Adrenal gland (tissue), 12 donors: ENCODE data around the gene MAD1L1. TPM values are rescaled to one million over a fixed set of nuclear protein-coding genes. Genes with fewer than 3 reads are reported as not detected.

Experiments used
- DNase-seq, 7 donors: peaks; one replicate each; pipeline ENCODE4 v3.0.0-alpha.2; 2019 to 2020
- H3K27ac ChIP-seq, 5 donors: fragments of 200-600 bp; sonication (generic) in 4 of 5; 1 replicate in 3 of 5; 2 replicates in 2 of 5; pipeline versions ENCODE4 v1.5.1 to v1.8.0; 2016 to 2020; ENCODE audit warnings: mild to moderate bottlenecking in 1 of 5
- H3K27me3 ChIP-seq: fragments of 200-600 bp; 2 replicates; pipeline ENCODE4 v1.8.0; 2021
- H3K36me3 ChIP-seq, 2 donors: fragments of 200-600 bp; replicated peaks in 1 of 2; 1 replicate in 1 of 2; 2 replicates in 1 of 2; pipeline versions ENCODE4 v1.5.1 to v1.8.0; 2018 to 2022
- H3K4me1 ChIP-seq, 2 donors: fragments of 200-600 bp; replicated peaks in 1 of 2; 1 replicate in 1 of 2; 2 replicates in 1 of 2; pipeline versions ENCODE4 v1.5.1 to v1.8.0; 2018 to 2021
- H3K4me3 ChIP-seq, 4 donors: fragments of 200-600 bp; sonication (generic) in 3 of 4; one replicate each; pipeline ENCODE4 v1.5.1; 2016 to 2018
- H3K9me3 ChIP-seq, 3 donors: fragments of 200-600 bp; sonication (generic) in 1 of 3; replicated peaks in 1 of 3; 1 replicate in 2 of 3; 2 replicates in 1 of 3; pipeline versions ENCODE4 v1.5.1 to v1.8.0; 2016 to 2021
- POLR2A ChIP-seq, 2 donors: fragments of 450-650 bp; IDR thresholded peaks; one replicate each; pipeline ENCODE4 v1.6.1; 2017; ENCODE audit warnings: antibody characterized with exemption in 2 of 2, mild to moderate bottlenecking in 2 of 2, moderate library complexity in 1 of 2
- WGBS, 4 donors: extraction: QIAGEN DNeasy Blood & Tissue Kit in 2 of 4; methylation state at CpG; one replicate each; pipeline versions ENCODE4 v1.1.5 to v1.1.7; 2013 to 2017; 5-methylcytosine and 5-hydroxymethylcytosine counted together
- intact Hi-C, 2 donors: fragments of 100-400 bp; cut with DNase I; formaldehyde crosslinking; loops; one replicate each; pipeline versions ENCODE4 v1.14.1 to v1.15.0; 2022 to 2023
- polyA plus RNA-seq, 3 donors: library from polyadenylated mRNA; stranded (reverse); fragments of 200-250 nt in 2 of 3; fragments of 350-450 nt in 1 of 3; fragmentation: Illumina TruSeq in 1 of 3; extraction: RNeasy Lipid Tissue Mini Kit (QIAGEN cat#74804) in 1 of 3; gene quantifications; one replicate each; pipeline ENCODE4 v1.2.3, GENCODE V29; 2013 to 2014
- total RNA-seq, 9 donors: library from RNA; depleted of rRNA in 4 of 9; stranded (reverse); fragments of >200 nt in 4 of 9; fragments of 120-200 nt in 1 of 9; fragmentation: NEBNext Ultra II Directional in 1 of 9; extraction: Animal tissue kit (Norgen Biotek cat#: 25700) in 1 of 9; gene quantifications; one replicate each; pipeline versions ENCODE4 v1.1.0 to v1.2.4, GENCODE V29; 2013 to 2023
- TF ChIP-seq, protein P1 (sequence below), 6 experiments: fragments of 450-650 bp in 4 of 6; fragments of 200-600 bp in 2 of 6; sonication (generic) in 1 of 6; IDR thresholded peaks; 1 replicate in 5 of 6; 2 replicates in 1 of 6; pipeline versions ENCODE4 v1.5.1 to v1.8.0; 2016 to 2021; ENCODE audit warnings: antibody characterized with exemption in 6 of 6, mild to moderate bottlenecking in 2 of 6, moderate library complexity in 1 of 6
- donor health status: healthy with polysubstance abuse.
- donor health status: Bipolar disorder and iron deficiency.
- donor health status: DM: yes; HTN: yes; CAD: no.
- donor health status: DM: no; HTN: no; CAD: no.
- donor health status: DM: no; HTN: no; CAD: no.
- donor health status: DM: yes; HTN: yes; CAD: no.

MAD1L1 gene
- total and polyA plus RNA-seq, 12 donors = 6.7 to 87.7 (median 28.9) TPM

DNA sequence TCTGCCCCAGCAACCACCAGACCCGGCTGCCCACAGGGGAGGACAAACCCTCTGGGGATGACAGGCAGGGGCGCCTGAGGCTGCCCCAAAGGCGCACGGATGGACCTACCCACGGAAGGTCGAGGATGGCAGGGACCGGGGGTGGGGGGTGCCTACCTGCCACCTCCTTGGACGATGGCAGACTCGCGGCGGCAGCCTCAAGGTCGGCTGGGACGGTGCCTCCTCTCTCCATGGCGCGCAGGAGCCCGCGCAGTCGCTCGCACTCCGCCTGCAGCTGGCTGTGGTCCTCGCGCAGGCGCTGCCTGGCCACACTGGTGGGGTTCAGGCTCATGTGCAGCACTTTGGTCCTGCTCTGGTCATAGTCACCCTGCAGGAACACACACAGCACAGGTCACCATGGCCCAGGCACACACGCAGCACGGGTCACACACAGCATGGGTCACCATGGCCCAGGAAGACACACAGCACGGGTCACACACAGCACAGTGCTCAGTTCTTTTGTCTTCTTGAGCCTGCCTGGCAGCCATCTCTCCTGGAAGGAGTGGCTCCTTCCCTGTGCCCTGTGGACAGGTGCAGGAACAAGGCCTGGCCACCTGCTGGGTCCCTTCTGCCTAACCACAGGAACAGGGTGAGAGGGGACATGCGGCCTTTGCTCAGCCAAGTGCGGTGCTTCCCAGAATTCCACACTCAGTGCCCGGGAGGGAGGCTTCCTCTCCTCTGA, 296.1 kb downstream of the MAD1L1 start:
- intact Hi-C loops = no loop called here
- Histone ChIP-seq H3K4me1 (peaks cover 0 to 6% of the 10 kb centered on the region in 2 donors), H3K36me3 (no peaks in the 10 kb centered on the region), H3K27me3 (no peaks in the 10 kb centered on the region), H3K9me3 (no peaks in the 10 kb centered on the region), H3K4me3 (no peak overlapping the region), H3K27ac (no peak overlapping the region)
- 78 to 90% (median 86%) methylated on average over 10 to 29 of the region's 29 CpGs for WGBS, 4 donors
- no peak for DNase-seq
- no peak for TF ChIP-seq POLR2A (IDR thresholded peaks at IDR 0.05)
- TF ChIP-seq, protein P1, sequence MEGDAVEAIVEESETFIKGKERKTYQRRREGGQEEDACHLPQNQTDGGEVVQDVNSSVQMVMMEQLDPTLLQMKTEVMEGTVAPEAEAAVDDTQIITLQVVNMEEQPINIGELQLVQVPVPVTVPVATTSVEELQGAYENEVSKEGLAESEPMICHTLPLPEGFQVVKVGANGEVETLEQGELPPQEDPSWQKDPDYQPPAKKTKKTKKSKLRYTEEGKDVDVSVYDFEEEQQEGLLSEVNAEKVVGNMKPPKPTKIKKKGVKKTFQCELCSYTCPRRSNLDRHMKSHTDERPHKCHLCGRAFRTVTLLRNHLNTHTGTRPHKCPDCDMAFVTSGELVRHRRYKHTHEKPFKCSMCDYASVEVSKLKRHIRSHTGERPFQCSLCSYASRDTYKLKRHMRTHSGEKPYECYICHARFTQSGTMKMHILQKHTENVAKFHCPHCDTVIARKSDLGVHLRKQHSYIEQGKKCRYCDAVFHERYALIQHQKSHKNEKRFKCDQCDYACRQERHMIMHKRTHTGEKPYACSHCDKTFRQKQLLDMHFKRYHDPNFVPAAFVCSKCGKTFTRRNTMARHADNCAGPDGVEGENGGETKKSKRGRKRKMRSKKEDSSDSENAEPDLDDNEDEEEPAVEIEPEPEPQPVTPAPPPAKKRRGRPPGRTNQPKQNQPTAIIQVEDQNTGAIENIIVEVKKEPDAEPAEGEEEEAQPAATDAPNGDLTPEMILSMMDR (IDR thresholded peaks at IDR 0.05) = no peak

DNA sequence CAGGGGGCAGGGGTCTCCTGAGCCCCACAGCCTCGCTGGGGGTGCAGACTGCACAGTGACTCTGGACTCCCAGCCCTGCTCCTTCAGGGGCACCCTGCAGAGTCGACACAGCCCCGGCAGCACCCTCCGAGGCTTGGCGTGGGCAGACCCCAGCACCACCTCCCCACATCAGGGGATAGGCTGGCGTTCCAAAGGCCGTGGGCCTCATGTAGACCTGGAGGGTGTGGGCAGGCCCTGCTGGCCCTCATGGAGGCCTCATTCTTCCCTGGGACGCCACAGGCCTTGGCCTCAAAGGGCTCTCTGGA, 296.8 kb downstream of the MAD1L1 start:
- H3K9me3 ChIP-seq = no peaks in the 10 kb centered on the region
- TF ChIP-seq POLR2A (IDR thresholded peaks at IDR 0.05) = no peak
- TF ChIP-seq, protein P1 (IDR thresholded peaks at IDR 0.05) = no peak
- intact Hi-C loops = no loop called here
- WGBS, 4 donors = 96 to 100% (median 96%) methylated on average over 1 to 8 of the region's 8 CpGs; no CpG with 5 or more reads in 1 of the 4 donors
- no peaks in the 10 kb centered on the region for H3K27me3 ChIP-seq
- no peak overlapping the region for H3K4me3 ChIP-seq
- H3K36me3 ChIP-seq = no peaks in the 10 kb centered on the region
- peaks cover 0 to 6% of the 10 kb centered on the region in 2 donors for H3K4me1 ChIP-seq
- no peak for DNase-seq
- H3K27ac ChIP-seq = no peak overlapping the region

DNA sequence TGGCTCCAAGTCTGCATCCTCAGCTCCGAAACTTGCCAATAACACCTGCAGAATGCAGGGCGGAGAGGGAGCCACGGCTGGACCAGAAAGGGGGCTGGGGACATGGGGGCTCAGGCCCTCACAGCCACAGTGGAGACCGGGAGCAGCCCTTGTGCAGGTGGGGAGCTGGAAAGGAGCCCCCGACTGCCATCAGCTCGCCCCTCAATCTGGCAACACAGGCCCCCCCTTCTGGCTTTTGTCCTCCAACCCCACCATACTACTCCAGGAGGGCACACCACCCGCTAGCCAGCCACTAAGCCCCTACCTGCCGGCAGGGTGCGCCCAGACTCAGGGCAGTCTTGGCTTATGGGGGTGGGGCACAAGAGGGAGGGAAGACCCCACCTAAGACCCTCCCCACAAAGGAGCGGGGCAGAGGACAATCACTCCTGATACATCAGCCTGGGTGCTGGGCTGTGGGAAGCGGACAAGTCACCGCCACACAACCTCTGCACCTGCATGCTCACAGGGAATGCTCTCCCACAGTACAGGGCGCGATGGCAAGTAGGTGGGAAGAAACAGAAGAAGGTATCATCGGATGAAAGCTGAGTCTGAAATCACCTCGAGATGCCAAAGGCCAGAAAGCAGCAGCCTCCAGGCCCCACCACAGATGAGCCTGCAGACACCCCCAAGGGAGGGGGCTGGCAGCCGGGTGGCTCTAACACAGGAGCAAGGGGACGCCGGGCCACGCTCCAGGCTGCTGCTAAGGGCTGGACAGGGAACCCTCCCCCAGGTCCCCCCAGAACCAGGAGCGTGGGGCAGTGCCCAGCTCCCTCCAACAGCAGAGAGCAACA, 297.4 kb downstream of the MAD1L1 start:
- Histone ChIP-seq H3K27me3 (no peaks in the 10 kb centered on the region), H3K9me3 (no peaks in the 10 kb centered on the region), H3K4me3 (no peak overlapping the region), H3K27ac (no peak overlapping the region), H3K36me3 (no peaks in the 10 kb centered on the region), H3K4me1 (peaks cover 0 to 6% of the 10 kb centered on the region in 2 donors)
- TF ChIP-seq POLR2A (IDR thresholded peaks at IDR 0.05) = no peak
- TF ChIP-seq, protein P1 (IDR thresholded peaks at IDR 0.05) = no peak
- no peak for DNase-seq
- intact Hi-C loops = no loop called here
- 94 to 99% (median 97%) methylated on average over 14 to 21 of the region's 21 CpGs for WGBS, 4 donors

DNA sequence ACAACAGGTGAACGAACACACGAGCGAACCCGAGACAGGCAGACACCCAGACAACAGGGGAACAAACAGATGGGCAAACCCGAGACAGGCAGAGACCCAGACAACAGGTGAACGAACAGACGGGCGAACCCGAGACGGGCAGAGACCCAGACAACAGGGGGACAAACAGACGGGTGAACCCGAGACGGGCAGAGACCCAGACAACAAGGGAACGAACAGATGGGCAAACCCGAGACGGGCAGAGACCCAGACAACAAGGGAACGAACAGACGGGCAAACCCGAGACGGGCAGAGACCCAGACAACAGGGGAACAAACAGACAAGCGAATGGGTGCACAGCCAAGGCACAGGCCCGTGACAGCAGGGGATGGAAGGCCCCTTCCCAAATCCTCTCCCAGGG, 298.0 kb downstream of the MAD1L1 start:
- intact Hi-C loops = no loop called here
- Histone ChIP-seq H3K4me1 (peaks cover 0 to 6% of the 10 kb centered on the region in 2 donors), H3K27me3 (no peaks in the 10 kb centered on the region), H3K4me3 (no peak overlapping the region), H3K36me3 (no peaks in the 10 kb centered on the region), H3K27ac (no peak overlapping the region), H3K9me3 (no peaks in the 10 kb centered on the region)
- 92 to 98% (median 96%) methylated on average over 22 of the region's 22 CpGs for WGBS, 4 donors
- DNase-seq = no peak
- TF ChIP-seq, protein P1 (IDR thresholded peaks at IDR 0.05) = no peak
- TF ChIP-seq POLR2A (IDR thresholded peaks at IDR 0.05) = no peak
